Ureter (tissue), 1 donor: Measurements from ENCODE around the gene SYN1. TPM values are rescaled to one million over a fixed set of nuclear protein-coding genes. Genes with fewer than 3 reads are reported as not detected.

ENCODE experiments used
- DNase-seq: peaks from one replicate; pipeline ENCODE4 v3.0.0-alpha.2; 2020; ENCODE audit warnings: low spot score
- total RNA-seq: library from RNA; stranded (reverse); gene quantifications from one replicate; pipeline ENCODE4 v1.2.4, GENCODE V29; 2023
- donor health status: DM: yes; HTN: yes; CAD: no.

SYN1 gene
- total RNA-seq, 1 donor from 2014 or later = 1.4 TPM

GRCh38 chrX:47574076-47574546 is 45.5 kb downstream of the SYN1 start:
- no peak for DNase-seq

- peak; percentile 64 for DNase-seq
These were observed 46.1 kb downstream of the SYN1 start for GRCh38 chrX:47573341-47574075.

- DNase-seq = no peak
These were observed 46.8 kb downstream of the SYN1 start for GRCh38 chrX:47572773-47573340.

GRCh38 chrX:47571896-47572295 is 47.8 kb downstream of the SYN1 start:
- no peak for DNase-seq

GRCh38 chrX:47571215-47571614 is 48.4 kb downstream of the SYN1 start:
- no peak for DNase-seq

GRCh38 chrX:47570794-47571193 is 48.9 kb downstream of the SYN1 start:
- no peak for DNase-seq

GRCh38 chrX:47568656-47569295 is 50.9 kb downstream of the SYN1 start:
- DNase-seq = no peak

- DNase-seq = no peak
These were observed 52.8 kb downstream of the SYN1 start for GRCh38 chrX:47566841-47567240.

- no peak for DNase-seq
These were observed 55.1 kb downstream of the SYN1 start for GRCh38 chrX:47564438-47565085.

- no peak for DNase-seq
These were observed 55.8 kb downstream of the SYN1 start for GRCh38 chrX:47563801-47564315.

- no peak for DNase-seq
These were observed 56.9 kb downstream of the SYN1 start for GRCh38 chrX:47562615-47563243.

GRCh38 chrX:47561659-47562151 is 58.0 kb downstream of the SYN1 start:
- DNase-seq = no peak

- peak; percentile 97 for DNase-seq
These were observed 58.6 kb downstream of the SYN1 start, which contains the start of gene ARAF for GRCh38 chrX:47560934-47561658. Gene ARAF (plus strand): TSS chrX:47561205. CDS start chrX:47562968, 1,763 bp downstream.

- no peak for DNase-seq
These were observed 59.3 kb downstream of the SYN1 start for GRCh38 chrX:47560179-47560933.

- DNase-seq = no peak
These were observed 61.2 kb downstream of the SYN1 start for GRCh38 chrX:47558436-47558835.

- DNase-seq = peak; percentile 93
These were observed 63.5 kb downstream of the SYN1 start for GRCh38 chrX:47556045-47556623.

- DNase-seq = no peak
These were observed 76.2 kb downstream of the SYN1 start for GRCh38 chrX:47543496-47543895.

GRCh38 chrX:47540754-47541538 is 78.7 kb downstream of the SYN1 start:
- DNase-seq = peak; percentile 83

GRCh38 chrX:47539860-47540259 is 79.8 kb downstream of the SYN1 start:
- no peak for DNase-seq
